ENCODE data around the gene CLDN1. TPM values are rescaled to one million over a fixed set of nuclear protein-coding genes. Genes with fewer than 3 reads are reported as not detected.

Gene CLDN1
- total and polyA plus RNA-seq, 2 of the 8 experiments (the other 6 are each of a cell fraction or from before 2014, with no cell fraction given): 3.1 to 6.1 TPM

DNA sequence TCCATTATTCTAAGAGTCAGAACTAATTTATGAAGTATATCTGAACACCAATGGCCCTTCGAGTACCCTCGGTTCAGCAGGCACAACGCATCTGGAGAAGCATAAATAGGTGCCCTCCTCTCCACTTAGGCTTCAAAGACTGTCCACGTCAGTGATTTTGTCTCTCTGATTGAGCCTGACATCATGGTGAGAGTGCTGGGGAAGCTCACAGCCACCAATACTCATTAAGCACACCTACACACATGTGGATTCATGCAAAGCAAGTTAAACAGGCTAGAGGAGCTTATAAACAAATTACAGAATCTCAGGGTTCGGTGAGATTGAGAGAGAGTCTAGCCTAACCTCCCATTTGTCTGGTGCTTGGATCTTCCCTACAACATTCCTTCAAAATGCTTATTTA, 3.6 kb downstream of the CLDN1 start (continued):
- TF ChIP-seq BACH1 (IDR thresholded peaks at IDR 0.05; ENCODE audit: low read length) (no peak), TAF7 (optimal IDR thresholded peaks at IDR 0.05; ENCODE audit: borderline replicate concordance, low read depth, low read length) (no peak), POU5F1 (IDR thresholded peaks at IDR 0.05; ENCODE audit: low read depth, low read length) (no peak)
- TF ChIP-seq, protein P1, sequence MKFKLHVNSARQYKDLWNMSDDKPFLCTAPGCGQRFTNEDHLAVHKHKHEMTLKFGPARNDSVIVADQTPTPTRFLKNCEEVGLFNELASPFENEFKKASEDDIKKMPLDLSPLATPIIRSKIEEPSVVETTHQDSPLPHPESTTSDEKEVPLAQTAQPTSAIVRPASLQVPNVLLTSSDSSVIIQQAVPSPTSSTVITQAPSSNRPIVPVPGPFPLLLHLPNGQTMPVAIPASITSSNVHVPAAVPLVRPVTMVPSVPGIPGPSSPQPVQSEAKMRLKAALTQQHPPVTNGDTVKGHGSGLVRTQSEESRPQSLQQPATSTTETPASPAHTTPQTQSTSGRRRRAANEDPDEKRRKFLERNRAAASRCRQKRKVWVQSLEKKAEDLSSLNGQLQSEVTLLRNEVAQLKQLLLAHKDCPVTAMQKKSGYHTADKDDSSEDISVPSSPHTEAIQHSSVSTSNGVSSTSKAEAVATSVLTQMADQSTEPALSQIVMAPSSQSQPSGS (IDR thresholded peaks at IDR 0.05; ENCODE audit: low read length): no peak

All from H1 (cell line).